CD14-positive monocyte (primary cell): ENCODE data around the gene ZNF101. TPM values are rescaled to one million over a fixed set of nuclear protein-coding genes. Genes with fewer than 3 reads are reported as not detected.

Source experiments
- DNase-seq, 3 donors: peaks; one replicate each; pipeline ENCODE4 v3.0.0-alpha.2; 2011 to 2022
- H2AFZ ChIP-seq: 2 replicates; pipeline ENCODE4 v1.6.0; 2012; ENCODE audit warnings: mild to moderate bottlenecking, low read depth, low read length, inconsistent platforms; ENCODE audit not compliant: insufficient read depth, poor library complexity, severe bottlenecking
- H3K27ac ChIP-seq, 2 donors: 1 replicate in 1 of 2; 2 replicates in 1 of 2; pipeline ENCODE4 v1.5.1; 2012 to 2013; ENCODE audit warnings: low read length in 2 of 2, control low read depth in 1 of 2, inconsistent platforms in 1 of 2, low read depth in 1 of 2, mild to moderate bottlenecking in 1 of 2
- H3K27me3 ChIP-seq, 2 donors: one replicate each; pipeline versions ENCODE4 v1.6.0 to v1.6.1; 2011 to 2013; ENCODE audit warnings: low read length in 2 of 2; ENCODE audit not compliant: control insufficient read depth in 2 of 2, insufficient read depth in 2 of 2
- H3K36me3 ChIP-seq, 2 donors: replicated peaks in 1 of 2; 1 replicate in 1 of 2; 2 replicates in 1 of 2; pipeline versions ENCODE4 v1.5.1 to v1.6.1; 2012 to 2013; ENCODE audit warnings: low read length in 2 of 2, control low read depth in 1 of 2, inconsistent platforms in 1 of 2, mild to moderate bottlenecking in 1 of 2; ENCODE audit not compliant: insufficient read depth in 2 of 2, control insufficient read depth in 1 of 2
- H3K4me1 ChIP-seq, 2 donors: 1 replicate in 1 of 2; 2 replicates in 1 of 2; pipeline versions ENCODE4 v1.5.1 to v1.6.1; 2012 to 2013; ENCODE audit warnings: low read length in 2 of 2, control low read depth in 1 of 2, inconsistent platforms in 1 of 2, mild to moderate bottlenecking in 1 of 2, moderate library complexity in 1 of 2; ENCODE audit not compliant: insufficient read depth in 2 of 2, control insufficient read depth in 1 of 2
- H3K4me2 ChIP-seq: replicated peaks from 2 replicates; pipeline ENCODE3; 2012; ENCODE audit warnings: low read length, moderate library complexity, mild to moderate bottlenecking; ENCODE audit not compliant: poor library complexity, severe bottlenecking; ENCODE audit errors: extremely low read depth
- H3K4me3 ChIP-seq, 3 experiments: fragments of 200-600 bp in 1 of 3; sonication (generic) in 1 of 3; replicated peaks in 1 of 3; 1 replicate in 2 of 3; 2 replicates in 1 of 3; pipeline ENCODE4 v1.5.1; 2011 to 2013; ENCODE audit warnings: low read length in 3 of 3, mild to moderate bottlenecking in 3 of 3, control low read depth in 2 of 3, low read depth in 2 of 3, inconsistent platforms in 1 of 3, moderate library complexity in 1 of 3
- H3K79me2 ChIP-seq: 2 replicates; pipeline ENCODE4 v1.6.0; 2012; ENCODE audit warnings: mild to moderate bottlenecking, control low read depth, inconsistent platforms, low read length, moderate library complexity; ENCODE audit not compliant: insufficient read depth
- H3K9ac ChIP-seq: 2 replicates; pipeline ENCODE4 v1.6.0; 2017; ENCODE audit warnings: low read length, mild to moderate bottlenecking; ENCODE audit not compliant: insufficient read depth, poor library complexity, severe bottlenecking
- H3K9me3 ChIP-seq, 2 donors: replicated peaks in 1 of 2; 1 replicate in 1 of 2; 2 replicates in 1 of 2; pipeline versions ENCODE4 v1.5.1 to v1.6.1; 2012 to 2013; ENCODE audit warnings: low read length in 2 of 2, control low read depth in 1 of 2; ENCODE audit not compliant: control insufficient read depth in 1 of 2, insufficient read depth in 1 of 2
- H4K20me1 ChIP-seq: 2 replicates; pipeline ENCODE4 v1.6.0; 2012; ENCODE audit warnings: mild to moderate bottlenecking, low read length, control low read depth, moderate library complexity; ENCODE audit not compliant: insufficient read depth
- H3K27ac Mint-ChIP-seq, 7 donors: one replicate each; pipeline ENCODE4 v1.8.0; 2020; ENCODE audit warnings: mild to moderate bottlenecking in 7 of 7, mixed read lengths in 7 of 7, moderate library complexity in 6 of 7, inconsistent platforms in 2 of 7
- H3K27me3 Mint-ChIP-seq, 3 donors: one replicate each; pipeline ENCODE4 v1.8.0; 2021 to 2022; ENCODE audit warnings: low read depth in 3 of 3, mild to moderate bottlenecking in 3 of 3, mixed read lengths in 3 of 3, moderate library complexity in 3 of 3, inconsistent platforms in 1 of 3
- H3K36me3 Mint-ChIP-seq, 2 donors: one replicate each; pipeline ENCODE4 v1.8.0; 2020; ENCODE audit warnings: mixed read lengths in 2 of 2, inconsistent platforms in 1 of 2, mild to moderate bottlenecking in 1 of 2
- H3K4me1 Mint-ChIP-seq: one replicate; pipeline ENCODE4 v1.8.0; 2020; ENCODE audit warnings: mild to moderate bottlenecking, mixed read lengths
- H3K4me3 Mint-ChIP-seq, 2 donors: one replicate each; pipeline ENCODE4 v1.8.0; 2020; ENCODE audit warnings: mild to moderate bottlenecking in 2 of 2, mixed read lengths in 2 of 2, moderate library complexity in 1 of 2
- H3K9me3 Mint-ChIP-seq, 7 donors: one replicate each; pipeline ENCODE4 v1.8.0; 2020 to 2022; ENCODE audit warnings: mixed read lengths in 7 of 7, mild to moderate bottlenecking in 6 of 7, moderate library complexity in 6 of 7, inconsistent platforms in 2 of 7
- CTCF ChIP-seq: fragments of 200-600 bp; IDR thresholded peaks from one replicate; pipeline ENCODE4 v1.8.0; 2022; ENCODE audit warnings: antibody characterized with exemption, mild to moderate bottlenecking
- WGBS: methylation state at CpG from one replicate; pipeline ENCODE4 v1.1.5; 2013; ENCODE audit warnings: missing lambda C conversion rate; ENCODE audit not compliant: insufficient coverage; 5-methylcytosine and 5-hydroxymethylcytosine counted together
- intact Hi-C, 2 donors: fragments of 100-400 bp; cut with micrococcal nuclease; formaldehyde crosslinking; loops; one replicate each; pipeline versions ENCODE4 v1.15.0 to v1.15.1; 2023
- polyA plus RNA-seq, 3 donors: library from polyadenylated mRNA; depleted of rRNA in 1 of 3; unstranded in 2 of 3; stranded (reverse) in 1 of 3; fragments of 300-500 nt in 2 of 3; fragments of >200 nt in 1 of 3; fragmentation: Illumina TruSeq in 2 of 3; gene quantifications; 1 replicate in 2 of 3; 2 replicates in 1 of 3; pipeline ENCODE4 v1.2.3, GENCODE V29; 2012 to 2021

ZNF101 gene
- polyA plus RNA-seq, 3 donors, result 4.5 to 8.4 (median 5.5) TPM

- Mint-ChIP-seq H3K4me3 (peak overlapping the region; percentile 88 to 90), H3K4me1 (peaks cover 22% of the 10 kb centered on the region)
- peak overlapping the region; percentile 74 for H2AFZ ChIP-seq
These were observed 7.4 kb upstream of the ZNF101 start for GRCh38 chr19:19661141-19661674.

More at GRCh38 chr19:19661141-19661674, 7.4 kb upstream of the ZNF101 start:
- Histone ChIP-seq H3K9me3 (no peaks in the 10 kb centered on the region), H3K27me3 (no peaks in the 10 kb centered on the region), H3K36me3 (peaks cover 37 to 39% of the 10 kb centered on the region in 2 donors), H4K20me1 (peaks cover 8% of the 10 kb centered on the region), H3K4me3 (peak overlapping the region in 1 of 3 experiments; percentile 95), H3K4me2 (peak overlapping the region; percentile 96), H3K9ac (no peak overlapping the region), H3K27ac (peak overlapping the region; percentile 96 to 99), H3K79me2 (peaks cover 51% of the 10 kb centered on the region), H3K4me1 (peaks cover 23 to 30% of the 10 kb centered on the region in 2 donors)
- intact Hi-C loops, result loop anchor here in 1 of 2 donors (5.0 to 10.0 kb wide), 2 partner anchors 244 to 1846 kb away; partner anchors contain the start of genes ZNF429 and ZNF93
- peak overlapping the region; percentile 90 to 98 (median 94) for H3K27ac Mint-ChIP-seq
- DNase-seq, result peak in 1 of 3 donors; percentile 3
- H3K9me3 Mint-ChIP-seq, result peaks cover 0 to 6% (median 0%) of the 10 kb centered on the region in 7 donors
- 95% methylated on average over 10 of the region's 10 CpGs for WGBS
- TF ChIP-seq CTCF, result no peak
- peaks cover 0 to 2% (median 2%) of the 10 kb centered on the region in 3 donors for H3K27me3 Mint-ChIP-seq
- H3K36me3 Mint-ChIP-seq, result peaks cover 37 to 45% of the 10 kb centered on the region in 2 donors
